ENCODE data around the gene RUSC2.
"Not testable (repeated sequence)": the region's sequence is repeated elsewhere in the genome, so short reads cannot be mapped to it uniquely, and the experiment has no call there.

The RUSC2 gene, protein sequence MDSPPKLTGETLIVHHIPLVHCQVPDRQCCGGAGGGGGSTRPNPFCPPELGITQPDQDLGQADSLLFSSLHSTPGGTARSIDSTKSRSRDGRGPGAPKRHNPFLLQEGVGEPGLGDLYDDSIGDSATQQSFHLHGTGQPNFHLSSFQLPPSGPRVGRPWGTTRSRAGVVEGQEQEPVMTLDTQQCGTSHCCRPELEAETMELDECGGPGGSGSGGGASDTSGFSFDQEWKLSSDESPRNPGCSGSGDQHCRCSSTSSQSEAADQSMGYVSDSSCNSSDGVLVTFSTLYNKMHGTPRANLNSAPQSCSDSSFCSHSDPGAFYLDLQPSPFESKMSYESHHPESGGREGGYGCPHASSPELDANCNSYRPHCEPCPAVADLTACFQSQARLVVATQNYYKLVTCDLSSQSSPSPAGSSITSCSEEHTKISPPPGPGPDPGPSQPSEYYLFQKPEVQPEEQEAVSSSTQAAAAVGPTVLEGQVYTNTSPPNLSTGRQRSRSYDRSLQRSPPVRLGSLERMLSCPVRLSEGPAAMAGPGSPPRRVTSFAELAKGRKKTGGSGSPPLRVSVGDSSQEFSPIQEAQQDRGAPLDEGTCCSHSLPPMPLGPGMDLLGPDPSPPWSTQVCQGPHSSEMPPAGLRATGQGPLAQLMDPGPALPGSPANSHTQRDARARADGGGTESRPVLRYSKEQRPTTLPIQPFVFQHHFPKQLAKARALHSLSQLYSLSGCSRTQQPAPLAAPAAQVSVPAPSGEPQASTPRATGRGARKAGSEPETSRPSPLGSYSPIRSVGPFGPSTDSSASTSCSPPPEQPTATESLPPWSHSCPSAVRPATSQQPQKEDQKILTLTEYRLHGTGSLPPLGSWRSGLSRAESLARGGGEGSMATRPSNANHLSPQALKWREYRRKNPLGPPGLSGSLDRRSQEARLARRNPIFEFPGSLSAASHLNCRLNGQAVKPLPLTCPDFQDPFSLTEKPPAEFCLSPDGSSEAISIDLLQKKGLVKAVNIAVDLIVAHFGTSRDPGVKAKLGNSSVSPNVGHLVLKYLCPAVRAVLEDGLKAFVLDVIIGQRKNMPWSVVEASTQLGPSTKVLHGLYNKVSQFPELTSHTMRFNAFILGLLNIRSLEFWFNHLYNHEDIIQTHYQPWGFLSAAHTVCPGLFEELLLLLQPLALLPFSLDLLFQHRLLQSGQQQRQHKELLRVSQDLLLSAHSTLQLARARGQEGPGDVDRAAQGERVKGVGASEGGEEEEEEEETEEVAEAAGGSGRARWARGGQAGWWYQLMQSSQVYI (N-terminal part only)

DNA sequence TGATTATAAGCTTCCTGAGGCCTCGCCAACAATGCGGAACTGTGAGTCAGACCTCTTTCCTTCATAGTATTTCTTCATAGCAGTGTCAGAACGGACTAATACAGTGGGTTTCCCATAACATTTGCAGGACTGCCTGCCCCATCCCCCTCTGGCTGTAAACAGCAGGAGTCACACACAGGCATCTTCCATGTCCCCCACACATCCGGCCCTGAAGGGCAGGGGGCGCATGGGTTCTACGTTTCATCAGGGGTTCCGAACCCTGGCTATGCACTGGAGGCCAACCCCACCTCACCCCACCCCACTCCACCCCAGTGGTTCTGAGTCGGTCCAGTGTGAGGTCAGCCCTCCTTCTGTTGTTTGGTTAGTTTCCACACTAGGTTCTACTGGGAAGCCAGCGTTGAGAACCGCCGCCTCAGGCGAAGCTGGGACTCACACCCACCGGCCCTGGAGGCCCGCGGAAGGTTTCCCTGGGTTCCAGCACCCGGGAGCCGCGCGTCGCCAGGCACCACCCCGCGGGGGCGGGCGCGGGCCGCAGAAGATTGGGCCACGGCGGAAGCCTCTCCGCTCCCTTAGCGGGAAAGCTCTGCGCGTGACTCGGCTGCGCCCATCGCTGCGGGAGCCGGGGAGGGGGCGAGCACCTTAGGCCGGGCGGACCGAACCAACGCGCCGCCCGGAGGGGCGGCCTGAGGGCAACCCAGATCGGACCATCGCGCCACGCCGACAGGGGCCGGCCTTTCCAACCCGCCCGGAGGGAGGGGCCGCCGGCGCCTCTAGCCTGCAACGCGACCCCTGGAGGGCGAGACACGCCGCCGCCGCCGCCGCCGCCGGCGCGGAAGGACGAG is at the start of gene RUSC2:
RUSC2 (plus strand) TSS at position 799 of the 842 bp plus-strand sequence. CDS start 56,411 bp downstream, outside the sequence.
- no peak for DNase-seq (ENCODE audit: low read depth)

DNA sequence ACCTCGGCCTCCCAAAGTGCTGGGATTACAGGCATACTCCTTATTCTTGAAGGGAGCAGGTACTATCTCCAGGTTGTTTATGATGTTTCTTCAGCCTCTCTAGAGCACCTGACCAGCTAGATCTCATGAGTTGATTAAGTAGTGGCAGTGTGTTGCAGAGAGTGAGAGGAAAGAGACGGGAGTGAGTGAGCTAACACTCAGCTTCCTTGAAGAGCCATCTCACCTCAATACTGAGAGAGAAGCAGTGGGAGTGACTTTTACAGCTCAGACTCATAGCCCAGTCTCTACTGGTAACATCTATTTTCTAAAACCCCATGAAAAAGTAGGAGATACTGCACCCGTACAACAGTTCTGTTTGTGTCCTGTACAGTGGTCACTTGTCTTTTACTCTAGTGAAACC is 43.9 kb upstream of the RUSC2 start:
- no peak for DNase-seq (ENCODE audit: low read depth)

DNA sequence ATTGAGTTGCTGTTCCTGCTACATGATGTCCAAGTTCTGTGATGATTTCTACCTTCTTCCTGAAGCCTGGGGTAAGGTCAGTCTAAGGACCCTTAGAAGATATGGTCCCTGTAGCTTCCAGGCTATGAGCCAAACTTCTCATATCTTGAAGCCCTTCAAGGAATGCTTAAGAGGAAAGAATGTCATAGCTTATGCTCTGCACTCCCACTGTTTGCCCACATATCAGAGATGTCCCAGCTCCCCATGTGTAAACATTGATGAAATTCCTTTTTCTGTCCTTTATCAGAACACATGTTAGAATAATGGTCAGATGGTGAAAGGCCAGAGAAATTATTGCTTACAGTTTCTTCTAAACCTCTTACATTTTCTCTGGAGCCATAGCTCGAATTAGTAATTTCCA is 41.4 kb upstream of the RUSC2 start:
- no peak for DNase-seq (ENCODE audit: low read depth)

DNA sequence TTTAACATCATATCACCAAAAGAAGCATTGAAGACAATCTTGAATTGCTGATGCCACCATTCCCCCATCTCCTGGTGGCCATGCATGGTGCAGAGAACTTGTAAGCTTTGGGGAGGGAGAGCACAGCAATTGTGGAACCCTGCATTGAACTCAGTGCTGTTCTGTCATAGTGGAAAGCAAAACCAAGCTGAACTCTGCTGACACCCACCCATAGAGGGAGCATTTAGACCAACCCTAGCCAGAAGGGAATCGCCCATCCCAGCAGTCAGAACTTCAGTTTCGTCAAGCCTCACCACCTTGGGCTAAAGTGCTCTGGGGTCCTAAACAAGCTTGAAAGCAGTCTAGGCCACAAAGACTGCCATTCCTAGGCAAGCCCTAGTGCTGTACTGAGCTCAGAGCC is 37.4 kb upstream of the RUSC2 start:
- no peak for DNase-seq (ENCODE audit: low read depth)

DNA sequence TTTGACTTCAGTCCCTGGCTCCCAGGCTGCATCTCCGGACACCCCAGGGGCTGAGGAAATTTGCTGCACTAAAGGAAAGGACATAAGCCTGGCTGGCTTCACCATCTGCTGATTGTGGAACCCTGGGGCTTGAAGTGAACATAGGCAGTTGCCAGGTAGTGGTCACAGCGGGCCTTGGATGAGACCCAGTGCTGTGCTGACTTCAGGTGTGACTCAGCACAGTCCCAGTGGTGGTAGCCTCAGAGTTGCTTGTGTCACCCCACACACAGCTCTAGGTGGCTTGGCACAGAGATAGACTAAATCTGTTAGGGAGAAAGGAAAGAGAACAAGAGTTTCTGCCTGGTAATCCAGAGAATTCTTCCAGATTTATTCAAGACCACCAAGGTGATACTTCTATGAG is 36.1 kb upstream of the RUSC2 start:
- DNase-seq (ENCODE audit: low read depth): no peak

DNA sequence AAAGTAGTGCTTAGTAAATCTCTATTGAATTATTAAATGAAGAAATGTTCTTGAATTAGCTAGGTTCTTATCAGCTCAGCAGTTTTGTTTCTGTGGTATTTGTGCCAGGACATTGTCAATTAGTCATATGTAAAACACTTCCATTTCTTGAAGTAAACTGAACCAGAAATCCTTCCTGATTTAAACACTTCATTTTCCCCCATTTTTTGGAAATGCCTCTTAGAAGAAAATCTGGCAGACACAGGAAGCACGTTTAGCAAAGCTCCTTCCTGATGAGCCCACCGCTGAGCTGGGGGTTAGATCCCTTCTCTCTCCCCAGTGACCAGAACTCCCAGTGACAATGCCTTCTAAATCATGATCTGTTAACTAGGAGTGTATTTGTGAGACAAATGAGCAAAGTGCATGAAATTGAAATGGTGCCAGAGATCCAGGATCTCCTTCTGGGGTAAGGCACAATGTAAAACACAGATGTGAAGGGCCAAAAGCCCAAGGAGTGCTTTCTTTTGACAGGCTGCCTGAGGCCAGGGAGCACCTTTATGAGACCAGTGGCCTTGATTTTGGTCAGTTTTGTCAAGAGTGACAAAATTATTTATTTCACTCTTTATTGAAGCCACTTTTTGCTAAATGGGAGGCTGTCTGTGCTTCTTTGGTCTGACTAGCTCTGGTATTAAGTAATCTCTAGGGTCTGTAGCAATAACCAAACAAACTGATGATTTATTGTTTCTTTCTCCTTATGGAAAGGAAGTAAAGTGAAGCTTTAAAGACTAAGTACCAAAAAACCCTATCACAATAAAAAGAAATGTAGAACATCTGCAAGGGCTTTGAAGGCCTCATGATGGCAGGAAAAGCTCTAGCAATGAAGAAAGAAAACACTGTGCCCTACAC is 25.5 kb upstream of the RUSC2 start:
- no peak for DNase-seq (ENCODE audit: low read depth)

DNA sequence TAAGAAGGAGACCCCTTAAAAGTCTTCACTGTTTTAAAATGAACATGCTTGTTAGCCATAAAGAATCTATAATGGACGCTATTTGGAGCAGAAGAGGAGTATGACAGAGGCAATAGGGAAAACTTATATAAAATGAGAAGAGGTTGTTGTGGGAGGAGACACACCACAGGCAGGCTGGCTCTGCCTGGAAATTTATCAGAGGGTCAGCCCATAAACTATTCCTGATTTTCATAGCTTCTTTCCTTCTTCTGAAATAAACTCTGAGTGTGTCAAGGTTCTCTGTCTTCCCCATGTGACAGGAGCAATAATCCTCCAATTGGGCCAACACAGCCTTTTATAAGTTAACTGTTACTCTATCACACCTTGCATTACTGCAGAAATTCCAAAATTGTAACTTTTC is 19.6 kb upstream of the RUSC2 start:
- no peak for DNase-seq (ENCODE audit: low read depth)

DNA sequence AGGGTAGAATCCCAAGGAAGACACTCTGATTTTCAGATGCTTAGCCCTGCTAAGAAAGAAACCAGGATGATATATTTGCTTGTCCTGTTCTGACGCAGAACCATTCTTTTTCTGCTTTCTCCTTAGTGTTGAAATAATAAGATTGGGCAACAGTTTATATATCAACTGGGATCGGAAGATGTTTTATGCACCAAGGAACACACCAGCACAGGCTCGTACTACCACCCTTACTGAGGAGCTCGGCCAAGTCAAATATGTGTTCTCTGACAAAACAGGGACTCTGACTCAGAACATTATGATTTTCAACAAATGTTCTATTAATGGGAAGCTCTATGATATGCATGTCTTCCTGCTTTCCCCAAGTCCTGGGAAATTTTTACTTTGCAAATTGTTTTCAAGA is 19.0 kb upstream of the RUSC2 start:
- DNase-seq (ENCODE audit: low read depth): no peak

DNA sequence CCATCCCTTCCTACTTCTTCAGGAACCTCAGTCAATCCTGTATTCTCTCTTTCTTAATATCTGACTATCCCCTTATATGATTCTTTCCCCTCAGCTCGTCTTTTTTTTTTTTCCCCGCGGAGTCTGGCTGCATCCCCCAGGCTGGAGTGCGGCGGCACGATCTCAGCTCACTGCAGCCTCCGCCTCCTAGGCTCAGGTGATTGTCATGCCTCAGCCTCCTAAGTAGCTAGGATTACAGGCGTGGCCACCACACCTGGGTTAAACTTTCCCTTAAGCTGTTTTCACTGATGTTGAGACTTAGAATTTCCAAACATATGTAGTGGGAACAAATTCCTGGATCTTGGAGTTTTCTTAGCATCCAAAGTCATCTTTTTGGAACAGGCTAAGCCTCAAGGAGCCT is 13.3 kb upstream of the RUSC2 start:
- DNase-seq (ENCODE audit: low read depth): no peak

DNA sequence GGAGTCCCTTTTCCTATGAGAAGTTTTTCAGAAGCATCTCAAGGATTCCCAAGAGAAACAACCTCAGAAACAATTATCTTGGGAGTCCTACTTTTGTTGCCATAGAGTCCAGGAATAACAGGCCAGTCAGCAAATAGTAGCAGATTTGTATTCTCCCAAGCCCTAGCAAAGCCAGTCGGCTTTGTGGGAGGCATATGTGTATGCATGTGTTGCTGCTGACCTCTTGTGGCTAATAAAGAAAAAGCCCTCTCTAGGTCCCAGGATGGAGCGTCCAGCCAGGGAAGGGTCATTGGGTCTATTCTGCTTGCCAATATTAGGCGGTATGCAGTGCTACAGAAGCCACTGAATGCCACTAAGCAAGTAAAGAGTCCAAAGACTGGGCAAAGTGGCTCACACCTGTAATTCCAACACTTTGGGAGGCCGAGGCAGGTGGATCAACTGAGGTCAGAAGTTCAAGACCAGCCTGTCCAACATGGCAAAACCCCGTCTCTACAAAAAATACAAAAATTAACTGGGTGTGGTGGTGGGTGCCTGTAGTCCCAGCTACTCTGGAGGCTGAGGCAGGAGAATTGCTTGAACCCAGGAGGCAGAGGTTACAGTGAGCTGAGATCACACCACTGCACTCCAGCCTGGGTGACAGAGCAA is 12.6 kb upstream of the RUSC2 start:
- DNase-seq (ENCODE audit: low read depth): not testable (repeated sequence)

DNA sequence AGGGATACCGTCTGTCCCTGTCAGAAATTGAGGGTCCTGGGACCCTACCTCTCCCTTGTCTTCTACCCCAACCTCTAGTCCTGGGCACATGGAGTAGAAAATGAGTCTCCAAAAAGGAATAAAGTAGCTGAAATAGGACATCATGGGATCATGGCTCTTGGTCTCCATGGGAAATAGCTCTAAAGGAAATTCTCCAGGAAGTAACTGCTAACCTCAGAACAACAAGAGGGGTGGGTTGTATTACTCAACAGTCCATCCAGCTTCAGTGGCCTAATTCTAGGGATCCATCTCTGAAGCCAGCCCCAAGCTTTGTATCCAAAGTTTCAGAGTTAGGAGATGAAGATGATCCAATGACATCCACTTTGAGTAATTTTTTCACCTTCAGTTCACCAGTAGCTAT is 11.0 kb upstream of the RUSC2 start:
- no peak for DNase-seq (ENCODE audit: low read depth)

DNA sequence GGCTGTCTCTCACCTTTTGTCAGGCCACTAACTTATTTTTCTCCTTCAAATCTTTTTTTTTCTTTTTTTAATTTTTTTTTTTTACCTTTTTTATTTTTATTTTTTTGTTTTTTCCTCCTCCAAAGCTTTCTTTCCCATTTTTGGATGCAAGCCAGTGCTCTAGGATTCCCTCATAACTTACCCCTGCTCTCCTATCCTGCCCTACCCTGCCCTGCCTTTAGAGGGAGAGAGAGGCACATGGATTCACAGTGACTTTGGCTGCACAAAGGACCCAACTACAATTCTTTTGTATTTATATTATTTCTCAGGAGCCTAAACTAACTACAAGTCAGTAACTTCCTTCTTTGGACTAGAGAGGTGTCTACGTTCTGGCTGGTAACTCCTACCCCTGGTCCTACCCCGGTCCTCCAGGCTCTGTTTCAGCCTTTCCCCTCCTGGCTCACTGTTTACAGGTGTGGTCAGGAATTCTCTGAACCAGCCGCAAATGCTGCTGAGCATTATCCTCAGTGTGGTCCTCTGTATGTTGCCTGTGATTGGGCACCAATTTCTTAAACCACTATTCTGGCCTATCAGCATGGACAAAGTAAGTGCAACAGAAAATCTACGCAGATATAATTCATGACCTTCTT is 8.4 kb upstream of the RUSC2 start:
- no peak for DNase-seq (ENCODE audit: low read depth)

DNA sequence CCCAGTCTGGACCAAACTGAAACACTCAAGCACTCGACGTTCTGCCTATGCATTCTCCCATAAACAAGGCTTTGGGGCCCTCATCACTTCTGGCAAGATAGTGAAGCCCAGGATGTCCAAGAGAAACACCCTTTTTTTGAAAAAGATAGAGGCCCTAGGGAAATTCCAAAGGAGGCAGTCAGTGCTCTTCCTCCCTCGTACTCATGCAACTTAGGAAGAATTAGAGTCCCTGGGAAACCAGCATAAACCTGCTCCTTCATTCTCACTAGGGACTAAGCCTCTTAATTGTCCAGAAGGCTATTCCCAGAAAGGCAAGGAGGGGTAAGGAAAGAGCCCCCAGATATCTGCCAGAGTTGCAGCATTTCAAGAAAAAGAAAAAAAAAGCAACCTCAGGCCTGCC is 7.8 kb upstream of the RUSC2 start:
- no peak for DNase-seq (ENCODE audit: low read depth)

DNA sequence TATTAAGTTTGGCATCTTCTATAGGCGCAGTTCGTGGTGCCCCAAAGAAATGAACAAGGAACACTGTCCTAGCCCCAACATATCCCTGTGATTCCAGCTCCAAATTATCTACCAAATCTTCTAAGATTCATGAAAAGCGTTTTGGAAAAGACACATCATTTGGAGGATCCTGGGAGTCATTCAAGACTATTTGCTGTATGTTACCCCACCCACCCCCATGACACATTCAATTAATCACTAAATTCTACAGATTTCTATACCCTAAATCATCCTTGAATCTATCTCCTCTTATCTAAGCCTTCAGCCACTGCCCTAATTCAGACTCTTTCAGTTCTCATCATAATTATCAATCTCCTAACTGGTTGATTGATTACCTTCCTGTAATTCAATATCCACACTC is 5.5 kb upstream of the RUSC2 start:
- DNase-seq (ENCODE audit: low read depth): no peak

DNA sequence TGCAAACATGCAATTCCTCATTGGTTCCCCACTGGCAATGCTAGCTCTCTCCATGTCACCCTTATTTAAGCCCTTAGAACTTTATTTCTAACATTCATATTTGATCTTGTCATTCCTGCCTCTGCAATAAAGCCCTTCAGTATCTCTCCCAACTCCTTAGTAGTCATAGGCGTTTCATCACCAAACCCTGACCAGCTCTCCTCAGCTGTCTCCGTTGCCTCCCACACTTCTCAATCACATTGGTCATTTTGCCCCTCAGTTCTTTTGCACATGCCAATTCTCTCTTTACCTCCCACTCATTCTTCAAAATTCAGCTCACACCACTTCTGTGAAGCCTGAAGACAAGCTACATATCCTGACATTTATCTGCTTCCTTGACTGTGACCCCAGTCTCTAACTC is 2.8 kb upstream of the RUSC2 start:
- no peak for DNase-seq (ENCODE audit: low read depth)

DNA sequence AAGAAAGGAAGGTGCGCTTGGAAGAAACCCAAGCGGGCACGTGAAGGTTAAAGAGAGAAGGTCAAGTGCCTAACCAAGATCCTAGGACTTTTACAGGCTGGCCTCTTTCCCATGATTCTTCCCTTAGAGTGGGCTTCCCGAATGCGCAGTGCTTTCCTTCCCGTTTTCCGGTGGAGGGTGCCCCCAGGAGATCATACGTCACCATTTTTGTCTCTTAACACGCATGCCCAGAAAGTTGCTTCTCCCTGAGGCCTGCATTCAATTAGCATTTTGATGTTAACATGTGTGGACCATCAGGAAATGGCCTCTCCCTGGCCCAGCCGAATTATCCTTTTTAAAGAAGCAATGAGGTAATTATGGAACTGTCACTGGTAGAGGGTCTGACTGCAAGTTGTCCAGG is 1.9 kb upstream of the RUSC2 start:
- DNase-seq (ENCODE audit: low read depth): no peak

DNA sequence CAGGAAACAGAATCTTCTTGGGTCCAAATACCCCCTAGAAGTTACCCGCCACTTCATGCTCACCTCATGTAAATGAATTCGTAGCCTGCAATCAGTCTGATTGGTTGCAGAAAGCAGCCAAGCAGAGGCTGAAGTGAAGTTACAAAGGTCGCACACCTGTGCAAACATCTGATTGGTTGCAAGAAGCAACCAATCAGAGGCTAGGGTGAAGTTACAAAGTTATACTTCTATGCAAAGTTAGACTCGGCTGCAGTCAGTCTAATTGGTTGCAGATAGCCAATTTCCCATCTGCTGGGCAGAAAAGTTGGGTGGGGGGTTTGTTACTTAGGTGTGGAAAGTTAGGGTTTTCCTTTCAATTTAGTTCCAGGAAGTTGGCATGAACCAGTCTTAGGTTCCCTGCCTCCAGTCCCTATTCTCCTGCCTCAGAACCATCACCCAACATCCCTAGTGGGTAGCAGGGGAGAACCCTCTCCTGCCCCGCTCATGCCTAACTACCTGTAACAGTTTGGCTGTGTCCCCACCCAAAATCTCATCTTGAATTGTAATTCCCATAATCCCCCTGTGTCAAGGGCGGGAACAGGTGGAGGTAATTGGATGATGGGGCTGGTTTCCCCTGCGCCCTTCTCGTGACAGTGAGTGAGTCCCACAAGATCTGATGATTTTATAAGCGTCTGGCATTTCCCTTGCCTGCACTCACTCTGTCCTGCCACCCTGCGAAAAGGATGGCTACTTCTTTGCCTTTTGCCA is 1.2 kb upstream of the RUSC2 start:
- DNase-seq (ENCODE audit: low read depth): no peak

DNA sequence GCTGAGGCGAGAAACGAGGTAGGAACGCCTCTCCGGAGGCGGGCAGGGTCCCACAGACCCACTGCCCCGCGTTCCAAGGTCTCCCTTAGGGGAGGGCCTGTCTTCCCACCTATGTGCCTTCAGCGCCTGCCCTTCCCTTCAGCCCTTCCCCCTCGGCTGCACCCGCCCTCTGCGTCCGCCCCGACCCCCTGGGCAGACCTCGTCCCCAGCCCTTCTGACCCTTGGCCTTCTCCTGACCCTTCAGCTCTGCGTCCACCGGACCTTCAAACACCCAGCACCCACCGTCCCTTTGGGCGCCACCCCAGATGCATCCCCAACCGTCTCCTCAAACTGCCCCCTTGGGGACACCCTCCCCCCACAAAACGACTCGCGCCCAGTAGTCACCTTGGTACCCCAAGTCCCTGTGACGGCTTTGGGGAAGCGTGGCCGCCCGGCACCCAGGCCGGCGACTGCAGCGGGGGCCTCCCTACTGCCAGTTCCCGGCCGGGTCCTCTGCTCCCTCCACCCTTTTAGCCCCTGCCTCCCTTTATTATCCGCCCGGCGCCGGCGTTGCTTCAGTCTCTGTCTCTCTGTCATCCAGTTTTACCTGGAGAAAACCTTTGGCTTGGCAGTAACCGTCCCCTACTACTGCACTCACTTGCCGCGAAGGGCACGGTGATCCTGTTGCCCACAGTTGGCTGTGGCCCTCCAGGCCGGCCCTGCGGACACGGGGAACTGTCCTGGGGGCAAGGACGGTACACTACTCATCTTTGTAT is 421 bp downstream of the RUSC2 start:
- DNase-seq (ENCODE audit: low read depth): no peak

Data from T-helper 22 cell (primary cell).